ENCODE measurements around the gene MAPK14. TPM values are rescaled to one million over a fixed set of nuclear protein-coding genes. Genes with fewer than 3 reads are reported as not detected.
A peak's percentile ranks its signal among the peaks of the same experiment; 100 is the strongest.

MAPK14 gene
- total and polyA plus RNA-seq, 10 of the 15 experiments (the other 5 are each of a cell fraction or from before 2014, with no cell fraction given): 12.5 to 59.5 (median 43.0) TPM

GRCh38 chr6:36113049-36113448, 85.4 kb downstream of the MAPK14 start:
- FAIRE-seq (no peak), DNase-seq (ENCODE audit: low read depth, low spot score) (no peak), ATAC-seq (0 out of 3 replicates have a peak, but pooled peaks have one; percentile 7)
- in situ Hi-C loops (cut with MboI) (no loop called here), intact Hi-C loops (cut with micrococcal nuclease; ENCODE audit: unreplicated experiment) (no loop called here)
- H3K27me3 ChIP-seq (replicated peaks in 1 of 2; ENCODE audit: control insufficient read depth in 2 of 2, insufficient read depth in 2 of 2, low read length in 1 of 2): no peaks in the 10 kb centered on the region
- no TSS peak for BruUV-seq (replicated peaks)
- ChIA-PET POLR2A (interaction anchor here (0.7 to 1.4 kb wide), 5 partner anchors 8 to 85 kb away, joined by 3 to 12 read pairs (median 7); partner anchors contain the start of gene MAPK14), CTCF (interaction anchor here (1.1 to 4.1 kb wide), 8 partner anchors 8 to 245 kb away, joined by 3 to 33 read pairs (median 4); partner anchors contain the start of gene MAPK14), SMC1A (ENCODE audit: uncharacterized antibody, unreplicated experiment) (interaction anchor here (1.1 to 3.7 kb wide), 8 partner anchors 9 to 245 kb away, joined by 3 to 23 read pairs (median 4); partner anchors contain the start of gene MAPK14), RAD21 (ENCODE audit: unreplicated experiment) (interaction anchor here (0.8 to 1.9 kb wide), 5 partner anchors 8 to 245 kb away, joined by 3 to 9 read pairs (median 4); partner anchors contain the start of gene MAPK14)
- no peak overlapping the region for H3K9ac ChIP-seq (ENCODE audit: control insufficient read depth, insufficient read depth, low read length)
- TF ChIP-seq KDM1A (IDR thresholded peaks at IDR 0.05; ENCODE audit: borderline replicate concordance): no peak
- TF ChIP-seq ATF2 (IDR thresholded peaks at IDR 0.05; ENCODE audit: low read length): no peak
- TF ChIP-seq NR2F1 (conservative IDR thresholded peaks at IDR 0.05): peak; percentile 56; the same call in 1 of the 2 replicates
- TF ChIP-seq NR2C1 (IDR thresholded peaks at IDR 0.05): peak; percentile 47; the same call in 1 of the 2 replicates
- TF ChIP-seq IKZF2 (IDR thresholded peaks at IDR 0.05): 0 out of 4 replicates have a peak, but pooled peaks of 1 of the 2 experiments have one; percentile 11
- H3K4me3 ChIP-seq: no peak overlapping the region
- no peaks in the 10 kb centered on the region for H3K9me3 ChIP-seq (replicated peaks; ENCODE audit: control insufficient read depth, insufficient read depth, low read length)
- H4K20me1 ChIP-seq (ENCODE audit: control insufficient read depth, insufficient read depth): no peaks in the 10 kb centered on the region
- H2AFZ ChIP-seq (ENCODE audit: control insufficient read depth, low read depth, low read length): no peak overlapping the region
- H3K36me3 ChIP-seq (ENCODE audit: control insufficient read depth in 2 of 2, insufficient read depth in 2 of 2, low read length in 1 of 2): peaks cover 0 to 13% of the 10 kb centered on the region in 2 experiments; a peak in 3 of 4 replicates
- 0 out of 2 replicates have a peak overlapping the region, but pooled peaks have one; percentile 25 for H3K4me2 ChIP-seq (ENCODE audit: control insufficient read depth, insufficient read depth)
- peak overlapping the region; percentile 58 for H3K27ac ChIP-seq (ENCODE audit: control insufficient read depth, insufficient read depth)
- peaks cover 46% of the 10 kb centered on the region for H3K4me1 ChIP-seq (ENCODE audit: control insufficient read depth, insufficient read depth, low read length)
- H3K79me2 ChIP-seq (ENCODE audit: control insufficient read depth, insufficient read depth, low read length): no peaks in the 10 kb centered on the region
